H1 (cell line): Measurements from ENCODE around the gene RFLNA. TPM values are rescaled to one million over a fixed set of nuclear protein-coding genes. Genes with fewer than 3 reads are reported as not detected.
A peak's percentile ranks its signal among the peaks of the same experiment; 100 is the strongest.

Experiments
- CTCF ChIA-PET: fragments of 300-600 bp; sonication (Branson Sonifier 250); formaldehyde crosslinking; loops from one replicate; lab custom pipeline; 2021; ENCODE audit not compliant: partially characterized antibody; lab: Charles Lee
- POLR2A ChIA-PET: fragments of 300-600 bp; sonication (Branson Sonifier 250); formaldehyde crosslinking; loops from one replicate; lab custom pipeline; 2021; ENCODE audit warnings: inconsistent platforms; ENCODE audit not compliant: partially characterized antibody; lab: Charles Lee
- DNase-seq, 2 experiments: peaks; one replicate each; pipeline versions ENCODE4 v3.0.0 to v3.0.0-alpha.2; 2010 to 2022; ENCODE audit warnings: low spot score in 2 of 2, low read depth in 1 of 2, mixed read lengths in 1 of 2
- FAIRE-seq: peaks from 2 replicates; lab custom pipeline; 2011; peaks lifted over from hg19 to GRCh38; lab: Jason Lieb, UNC
- H2AFZ ChIP-seq: 2 replicates; pipeline ENCODE4 v1.8.1; 2012; ENCODE audit warnings: low read length, inconsistent platforms
- H2AK5ac ChIP-seq: 2 replicates; pipeline ENCODE4 v1.6.1; 2013; ENCODE audit warnings: low read depth, low read length
- H2BK120ac ChIP-seq: replicated peaks from 2 replicates; pipeline ENCODE3; 2013; ENCODE audit warnings: low read depth, low read length, inconsistent platforms
- H2BK12ac ChIP-seq: 2 replicates; pipeline ENCODE4 v1.6.1; 2013; ENCODE audit warnings: low read depth, low read length
- H2BK15ac ChIP-seq: 2 replicates; pipeline ENCODE4 v1.6.1; 2013; ENCODE audit warnings: low read length
- H2BK20ac ChIP-seq: 2 replicates; pipeline ENCODE4 v1.6.1; 2013; ENCODE audit warnings: low read length
- H2BK5ac ChIP-seq: 2 replicates; pipeline ENCODE4 v1.6.1; 2013; ENCODE audit warnings: low read depth, low read length
- H3K14ac ChIP-seq: 2 replicates; pipeline ENCODE4 v1.6.1; 2013; ENCODE audit warnings: inconsistent platforms; ENCODE audit not compliant: insufficient read length
- H3K18ac ChIP-seq: 2 replicates; pipeline ENCODE4 v1.6.1; 2013; ENCODE audit warnings: low read length; ENCODE audit errors: extremely low read depth
- H3K23ac ChIP-seq: 2 replicates; pipeline ENCODE4 v1.6.1; 2013; ENCODE audit warnings: inconsistent platforms; ENCODE audit not compliant: insufficient read length
- H3K23me2 ChIP-seq: 2 replicates; pipeline ENCODE4 v1.6.1; 2013; ENCODE audit warnings: low read depth, low read length
- H3K27ac ChIP-seq: 2 replicates; pipeline ENCODE4 v1.6.1; 2011; ENCODE audit warnings: low read depth, low read length, inconsistent platforms
- H3K27me3 ChIP-seq, 4 experiments: replicated peaks in 1 of 4; 1 replicate in 1 of 4; 2 replicates in 3 of 4; pipeline versions ENCODE4 v1.6.1 to v1.8.1; 2011 to 2013; ENCODE audit warnings: low read length in 3 of 4, mild to moderate bottlenecking in 3 of 4, inconsistent platforms in 2 of 4, mixed read lengths in 2 of 4, moderate library complexity in 1 of 4; ENCODE audit not compliant: control insufficient read depth in 3 of 4, insufficient read depth in 3 of 4; ENCODE audit errors: extremely low read depth in 1 of 4
- H3K36me3 ChIP-seq, 4 experiments: 2 replicates each; pipeline versions ENCODE4 v1.6.1 to v1.8.1; 2011 to 2013; ENCODE audit warnings: mild to moderate bottlenecking in 4 of 4, low read length in 3 of 4, moderate library complexity in 2 of 4, control low read depth in 1 of 4, inconsistent platforms in 1 of 4; ENCODE audit not compliant: insufficient read depth in 4 of 4, control insufficient read depth in 2 of 4
- H3K4ac ChIP-seq: replicated peaks from 2 replicates; pipeline ENCODE3; 2013; ENCODE audit warnings: low read length, low read depth, mixed read lengths, inconsistent platforms; ENCODE audit not compliant: insufficient read length
- H3K4me1 ChIP-seq, 4 experiments: replicated peaks in 1 of 4; 1 replicate in 1 of 4; 2 replicates in 3 of 4; pipeline versions ENCODE4 v1.6.1 to v1.8.1; 2011 to 2013; ENCODE audit warnings: low read length in 3 of 4, inconsistent platforms in 2 of 4, mixed read lengths in 1 of 4; ENCODE audit not compliant: insufficient read depth in 4 of 4, control insufficient read depth in 3 of 4
- H3K4me2 ChIP-seq, 2 experiments: 2 replicates each; pipeline versions ENCODE4 v1.6.1 to v1.8.1; 2011 to 2013; ENCODE audit warnings: low read depth in 2 of 2, low read length in 2 of 2, control low read depth in 1 of 2, inconsistent platforms in 1 of 2, mild to moderate bottlenecking in 1 of 2; ENCODE audit not compliant: insufficient read depth in 1 of 2
- H3K4me3 ChIP-seq, 4 experiments: fragments of 200-600, 300-600 bp in 1 of 4; sonication (generic), shearing (Covaris generic), sonication (Bioruptor Twin) in 1 of 4; 2 replicates each; pipeline versions ENCODE4 v1.5.1 to v1.8.1; 2011 to 2016; ENCODE audit warnings: low read length in 4 of 4, low read depth in 3 of 4, control low read depth in 2 of 4, inconsistent platforms in 2 of 4, mild to moderate bottlenecking in 2 of 4, mixed read lengths in 1 of 4, moderate library complexity in 1 of 4; ENCODE audit not compliant: insufficient read depth in 2 of 4; ENCODE audit errors: extremely low read depth in 1 of 4
- H3K56ac ChIP-seq: replicated peaks from 2 replicates; pipeline ENCODE3; 2013; ENCODE audit warnings: low read depth, mild to moderate bottlenecking, mixed read lengths, low read length, inconsistent platforms; ENCODE audit not compliant: insufficient read length
- H3K79me1 ChIP-seq: 2 replicates; pipeline ENCODE4 v1.6.1; 2013; ENCODE audit warnings: low read depth, low read length, control low read depth
- H3K79me2 ChIP-seq, 2 experiments: 2 replicates each; pipeline versions ENCODE4 v1.6.1 to v1.8.1; 2012 to 2013; ENCODE audit warnings: low read length in 2 of 2, mild to moderate bottlenecking in 2 of 2, inconsistent platforms in 1 of 2; ENCODE audit not compliant: insufficient read depth in 2 of 2, control insufficient read depth in 1 of 2
- H3K9ac ChIP-seq, 4 experiments: replicated peaks in 1 of 4; 1 replicate in 1 of 4; 2 replicates in 3 of 4; pipeline versions ENCODE4 v1.6.1 to v1.8.1; 2011 to 2013; ENCODE audit warnings: low read depth in 3 of 4, low read length in 3 of 4, control low read depth in 2 of 4, mild to moderate bottlenecking in 2 of 4, moderate library complexity in 2 of 4, inconsistent platforms in 1 of 4; ENCODE audit errors: extremely low read depth in 1 of 4
- H3K9me3 ChIP-seq, 2 experiments: 2 replicates each; pipeline versions ENCODE4 v1.6.1 to v1.8.1; 2012 to 2013; ENCODE audit warnings: mild to moderate bottlenecking in 2 of 2, moderate library complexity in 2 of 2, control low read depth in 1 of 2, inconsistent platforms in 1 of 2, low read depth in 1 of 2, low read length in 1 of 2, mixed read lengths in 1 of 2; ENCODE audit not compliant: insufficient read depth in 2 of 2
- H4K20me1 ChIP-seq, 2 experiments: replicated peaks in 1 of 2; 2 replicates each; pipeline versions ENCODE3 to v1.8.1; 2011 to 2013; ENCODE audit warnings: inconsistent platforms in 2 of 2, low read length in 2 of 2, mild to moderate bottlenecking in 1 of 2; ENCODE audit not compliant: insufficient read depth in 2 of 2, control insufficient read depth in 1 of 2
- H4K5ac ChIP-seq: 2 replicates; pipeline ENCODE4 v1.6.1; 2013; ENCODE audit warnings: low read length, low read depth, mixed read lengths, inconsistent platforms; ENCODE audit not compliant: insufficient read length
- H4K8ac ChIP-seq: 2 replicates; pipeline ENCODE4 v1.8.0; 2013; ENCODE audit warnings: mild to moderate bottlenecking, moderate library complexity, low read length, inconsistent platforms; ENCODE audit not compliant: insufficient read depth; ENCODE audit errors: extremely low read depth
- H4K91ac ChIP-seq: replicated peaks from 2 replicates; pipeline ENCODE3; 2013; ENCODE audit warnings: low read length, mixed read lengths, inconsistent platforms; ENCODE audit not compliant: insufficient read length
- CREB1 ChIP-seq: IDR thresholded peaks from 2 replicates; pipeline ENCODE4 v1.6.1; 2012; ENCODE audit warnings: inconsistent platforms
- EP300 ChIP-seq, 2 experiments: IDR thresholded peaks; 1 replicate in 1 of 2; 2 replicates in 1 of 2; pipeline ENCODE4 v1.6.1; 2011 to 2012; ENCODE audit warnings: low read depth in 2 of 2, low read length in 2 of 2, mild to moderate bottlenecking in 2 of 2, borderline replicate concordance in 1 of 2, inconsistent platforms in 1 of 2, moderate library complexity in 1 of 2
- WGBS, 2 experiments: shearing (Covaris generic) in 1 of 2; methylation state at CpG; one replicate each; pipeline versions ENCODE4 v1.1.6 to v1.1.7; 2013 to 2015; ENCODE audit warnings: low lambda C conversion rate in 2 of 2, mixed read lengths in 2 of 2, inconsistent platforms in 1 of 2, low coverage in 1 of 2, missing lambda C conversion rate in 1 of 2; ENCODE audit not compliant: insufficient replicate concordance in 2 of 2, insufficient coverage in 1 of 2, insufficient read length in 1 of 2; ENCODE audit errors: extremely low coverage in 1 of 2, missing lambda C conversion rate in 1 of 2; 5-methylcytosine and 5-hydroxymethylcytosine counted together
- polyA plus RNA-seq, 7 experiments: library from polyadenylated mRNA; depleted of rRNA in 3 of 7; stranded (reverse) in 5 of 7; unstranded in 2 of 7; fragments of >200 nt in 5 of 7; fragments of 200-250 nt in 2 of 7; gene quantifications; 1 replicate in 5 of 7; 2 replicates in 1 of 7; 4 replicates in 1 of 7; pipeline versions ENCODE4 v1.2.1 to v1.2.3, GENCODE V29; 2011 to 2013; ENCODE audit warnings: missing spikeins in 2 of 7, mixed read lengths in 2 of 7
- total RNA-seq: library from RNA; stranded (reverse); fragmentation: NEBNext Ultra II Directional; extraction: Animal tissue kit (Norgen Biotek cat#: 25700); gene quantifications from 2 replicates; pipeline ENCODE4 v1.2.1, GENCODE V29; 2021

RFLNA gene
- total and polyA plus RNA-seq, 2 of the 8 experiments (the other 6 are each of a cell fraction or from before 2014, with no cell fraction given), result 6.4 to 6.6 TPM

DNA sequence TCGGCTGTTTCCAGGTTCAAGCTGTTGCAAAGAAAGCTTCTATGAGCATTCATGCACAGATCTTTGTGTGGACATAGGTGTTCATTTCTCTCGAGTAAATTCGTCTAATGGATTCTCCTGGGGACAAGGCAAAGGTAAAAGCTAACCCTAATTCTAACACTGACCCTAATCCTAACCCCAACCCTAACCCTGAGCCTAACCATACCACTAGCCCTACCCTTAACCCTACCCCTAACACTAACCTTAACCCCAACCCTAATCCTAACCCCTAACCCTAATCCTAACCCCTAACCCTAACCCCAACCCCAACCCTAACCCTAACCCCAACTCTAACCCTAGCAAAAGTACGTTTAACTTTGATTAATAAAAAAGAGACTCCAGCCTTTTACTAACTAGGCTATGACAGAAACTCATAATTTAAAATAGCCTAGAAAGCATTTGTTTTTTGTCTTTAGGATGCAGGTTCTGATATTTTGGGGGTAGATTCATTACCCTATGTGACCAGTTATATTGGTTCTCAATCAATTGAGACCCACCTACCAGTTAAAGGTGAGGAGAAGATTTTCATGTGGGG, 27.6 kb upstream of the RFLNA start:
- no peaks in the 10 kb centered on the region for H3K27me3 ChIP-seq
- no peak overlapping the region for H3K9ac ChIP-seq
- H3K79me2 ChIP-seq, result no peaks in the 10 kb centered on the region
- peaks cover 4% of the 10 kb centered on the region; the same call in 1 of the 2 replicates for H3K23me2 ChIP-seq
- POLR2A ChIA-PET, result no interaction called here
- H3K4ac ChIP-seq, result no peak overlapping the region
- no peaks in the 10 kb centered on the region for H4K20me1 ChIP-seq
- H2BK12ac ChIP-seq, result no peak overlapping the region
- H4K91ac ChIP-seq, result no peak overlapping the region
- FAIRE-seq, result no peak
- no peak overlapping the region for H3K4me3 ChIP-seq
- H3K14ac ChIP-seq, result no peak overlapping the region
- H2BK5ac ChIP-seq, result no peak overlapping the region
- no peak overlapping the region for H2AK5ac ChIP-seq
- 0 out of 2 replicates have a peak overlapping the region, but pooled peaks have one; percentile 29 for H2BK15ac ChIP-seq
- H3K4me1 ChIP-seq, result no peaks in the 10 kb centered on the region
- H3K56ac ChIP-seq, result peak overlapping the region; percentile 42
- no peak overlapping the region for H4K8ac ChIP-seq
- no peaks in the 10 kb centered on the region for H3K79me1 ChIP-seq
- CTCF ChIA-PET, result interaction anchor here (0.5 to 1.8 kb wide), 6 partner anchors 12 to 231 kb away, joined by 3 to 5 read pairs (median 3); no protein-coding TSS in a partner anchor
- no peaks in the 10 kb centered on the region for H3K36me3 ChIP-seq
- no peak for DNase-seq
- no peaks in the 10 kb centered on the region for H3K9me3 ChIP-seq
- no peak overlapping the region for H3K23ac ChIP-seq
- no peak overlapping the region for H3K27ac ChIP-seq
- no peak overlapping the region for H4K5ac ChIP-seq
- H3K4me2 ChIP-seq, result no peak overlapping the region
- no peak overlapping the region for H3K18ac ChIP-seq
- 89% methylated on average over 4 of the region's 4 CpGs; no CpG with 5 or more reads in 1 of the 2 experiments for WGBS, 2 experiments
- H2BK20ac ChIP-seq, result no peak overlapping the region
- no peak overlapping the region for H2AFZ ChIP-seq
- no peak overlapping the region for H2BK120ac ChIP-seq
- TF ChIP-seq EP300 (IDR thresholded peaks at IDR 0.05; ENCODE audit: borderline replicate concordance in 1 of 2, low read depth in 2 of 2, low read length in 2 of 2), result no peak
- no peak for TF ChIP-seq CREB1
